Loucy (cell line): ENCODE measurements around the gene ARMC3.

Source experiments
- H2AFZ ChIP-seq: fragments of 200-600 bp; sonication (generic); 2 replicates; pipeline ENCODE4 v1.6.0; 2016; ENCODE audit warnings: antibody characterized with exemption, mild to moderate bottlenecking, low read length, moderate library complexity
- H3F3A ChIP-seq: fragments of 200-600 bp; 2 replicates; pipeline ENCODE4 v1.6.0; 2016; ENCODE audit warnings: antibody characterized with exemption, low read depth, mild to moderate bottlenecking
- H3K27me3 ChIP-seq: fragments of 200-600 bp; sonication (generic); 2 replicates; pipeline ENCODE4 v1.6.1; 2014; ENCODE audit warnings: low read length, mild to moderate bottlenecking; ENCODE audit not compliant: insufficient read depth, poor library complexity, severe bottlenecking
- H3K36me3 ChIP-seq: fragments of 200-600 bp; sonication (generic); 2 replicates; pipeline ENCODE4 v1.6.1; 2016; ENCODE audit warnings: low read length; ENCODE audit not compliant: insufficient read depth
- H3K4me1 ChIP-seq: fragments of 200-600 bp; sonication (generic); 2 replicates; pipeline ENCODE4 v1.5.1; 2014; ENCODE audit warnings: low read length, mild to moderate bottlenecking; ENCODE audit not compliant: insufficient read depth, poor library complexity, severe bottlenecking
- H3K4me2 ChIP-seq: fragments of 200-600 bp; sonication (generic); 2 replicates; pipeline ENCODE4 v1.6.0; 2014; ENCODE audit warnings: antibody characterized with exemption, low read length, low read depth, mild to moderate bottlenecking; ENCODE audit not compliant: poor library complexity, severe bottlenecking
- H3K4me3 ChIP-seq: fragments of 200-600 bp; sonication (generic); 2 replicates; pipeline ENCODE4 v1.5.1; 2014; ENCODE audit warnings: low read length, mild to moderate bottlenecking, mixed read lengths; ENCODE audit not compliant: poor library complexity, severe bottlenecking
- H3K79me2 ChIP-seq: fragments of 200-600 bp; sonication (generic); 2 replicates; pipeline ENCODE4 v1.6.1; 2014; ENCODE audit warnings: low read length; ENCODE audit not compliant: insufficient read depth
- H3K9ac ChIP-seq: fragments of 200-600 bp; sonication (generic); 2 replicates; pipeline ENCODE4 v1.6.0; 2014; ENCODE audit warnings: mild to moderate bottlenecking, low read depth, low read length, moderate library complexity; ENCODE audit not compliant: poor library complexity, severe bottlenecking
- H3K9me2 ChIP-seq: fragments of 200-600 bp; sonication (generic); replicated peaks from 2 replicates; pipeline ENCODE4 v1.6.1; 2016; ENCODE audit warnings: low read depth, low read length, mixed read lengths
- H3K9me3 ChIP-seq: fragments of 200-600 bp; sonication (generic); 2 replicates; pipeline ENCODE4 v1.6.1; 2014; ENCODE audit warnings: mild to moderate bottlenecking, antibody characterized with exemption, low read length, low read depth; ENCODE audit not compliant: insufficient read depth
- H4K20me1 ChIP-seq: fragments of 200-600 bp; sonication (generic); 2 replicates; pipeline ENCODE4 v1.6.0; 2014; ENCODE audit warnings: antibody characterized with exemption, low read length, mild to moderate bottlenecking; ENCODE audit not compliant: insufficient read depth, poor library complexity, severe bottlenecking
- EZH2phosphoT487 ChIP-seq: fragments of 200-600 bp; IDR thresholded peaks from 2 replicates; pipeline ENCODE4 v1.6.1; 2018; ENCODE audit warnings: antibody characterized with exemption, mild to moderate bottlenecking, moderate library complexity, borderline replicate concordance
- TF ChIP-seq, protein P1 (sequence below): fragments of 200-600 bp; sonication (generic); conservative IDR thresholded peaks from 2 replicates; pipeline ENCODE4 v1.5.1; 2014; ENCODE audit warnings: mild to moderate bottlenecking, antibody characterized with exemption, low read length

The ARMC3 gene, protein sequence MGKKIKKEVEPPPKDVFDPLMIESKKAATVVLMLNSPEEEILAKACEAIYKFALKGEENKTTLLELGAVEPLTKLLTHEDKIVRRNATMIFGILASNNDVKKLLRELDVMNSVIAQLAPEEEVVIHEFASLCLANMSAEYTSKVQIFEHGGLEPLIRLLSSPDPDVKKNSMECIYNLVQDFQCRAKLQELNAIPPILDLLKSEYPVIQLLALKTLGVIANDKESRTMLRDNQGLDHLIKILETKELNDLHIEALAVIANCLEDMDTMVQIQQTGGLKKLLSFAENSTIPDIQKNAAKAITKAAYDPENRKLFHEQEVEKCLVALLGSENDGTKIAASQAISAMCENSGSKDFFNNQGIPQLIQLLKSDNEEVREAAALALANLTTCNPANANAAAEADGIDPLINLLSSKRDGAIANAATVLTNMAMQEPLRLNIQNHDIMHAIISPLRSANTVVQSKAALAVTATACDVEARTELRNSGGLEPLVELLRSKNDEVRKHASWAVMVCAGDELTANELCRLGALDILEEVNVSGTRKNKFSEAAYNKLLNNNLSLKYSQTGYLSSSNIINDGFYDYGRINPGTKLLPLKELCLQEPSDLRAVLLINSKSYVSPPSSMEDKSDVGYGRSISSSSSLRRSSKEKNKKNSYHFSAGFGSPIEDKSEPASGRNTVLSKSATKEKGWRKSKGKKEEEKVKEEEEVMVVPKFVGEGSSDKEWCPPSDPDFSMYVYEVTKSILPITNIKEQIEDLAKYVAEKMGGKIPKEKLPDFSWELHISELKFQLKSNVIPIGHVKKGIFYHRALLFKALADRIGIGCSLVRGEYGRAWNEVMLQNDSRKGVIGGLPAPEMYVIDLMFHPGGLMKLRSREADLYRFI

DNA sequence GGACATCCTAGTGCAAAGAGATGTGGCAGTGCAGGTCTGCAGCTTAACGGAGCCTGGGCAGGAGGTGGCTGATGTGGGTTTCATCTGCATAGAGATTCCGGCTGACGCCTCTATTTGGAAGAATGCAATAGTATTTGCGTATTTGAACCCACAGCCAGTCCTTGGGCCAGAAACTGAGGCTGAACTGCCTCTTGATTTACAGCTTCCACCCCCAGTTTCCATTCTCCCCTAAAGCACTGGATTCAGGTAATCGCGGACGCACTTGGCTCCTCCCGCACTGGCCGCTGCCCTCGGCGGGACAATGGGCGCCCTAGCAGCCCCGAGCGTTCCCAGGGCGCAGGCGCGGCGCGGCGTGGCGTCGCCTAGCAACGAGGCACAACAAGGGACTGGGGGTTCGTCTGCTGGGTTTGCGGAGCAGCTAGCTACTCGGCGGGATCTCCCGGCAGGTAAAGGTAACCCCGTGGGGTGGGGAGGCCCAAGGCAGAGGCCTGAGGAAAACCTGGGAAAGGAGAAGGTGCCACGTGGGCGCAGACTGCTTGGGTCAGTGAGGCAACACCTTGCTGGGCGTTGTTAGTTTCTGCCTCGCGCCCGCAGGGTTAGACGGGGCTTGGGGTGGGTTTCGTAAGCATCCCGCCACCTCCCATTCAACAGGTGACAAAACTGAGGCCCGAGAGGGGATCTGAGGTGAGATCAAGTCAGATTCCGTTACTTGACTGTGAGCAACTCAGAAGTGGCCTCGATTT is at the start of gene ARMC3:
ARMC3 (plus strand) TSS at position 393 of the 743 bp plus-strand sequence. CDS start 3,944 bp downstream, outside the sequence.
- Histone ChIP-seq H3F3A (no peaks in the 10 kb centered on the region), H3K4me3 (no peak within 1 kb of the TSS), H4K20me1 (no peaks in the 10 kb centered on the region), H3K79me2 (no peaks in the 10 kb centered on the region), H3K9me2 (no peaks in the 10 kb centered on the region), H3K4me2 (no peak within 1 kb of the TSS), H3K9me3 (no peaks in the 10 kb centered on the region), H3K36me3 (no peaks in the 10 kb centered on the region), H3K27me3 (no peaks in the 10 kb centered on the region), H3K4me1 (peaks cover 15% of the 10 kb centered on the region), H3K9ac (no peak within 1 kb of the TSS), H2AFZ (no peak within 1 kb of the TSS)
- no peak for TF ChIP-seq EZH2phosphoT487
- TF ChIP-seq, protein P1, sequence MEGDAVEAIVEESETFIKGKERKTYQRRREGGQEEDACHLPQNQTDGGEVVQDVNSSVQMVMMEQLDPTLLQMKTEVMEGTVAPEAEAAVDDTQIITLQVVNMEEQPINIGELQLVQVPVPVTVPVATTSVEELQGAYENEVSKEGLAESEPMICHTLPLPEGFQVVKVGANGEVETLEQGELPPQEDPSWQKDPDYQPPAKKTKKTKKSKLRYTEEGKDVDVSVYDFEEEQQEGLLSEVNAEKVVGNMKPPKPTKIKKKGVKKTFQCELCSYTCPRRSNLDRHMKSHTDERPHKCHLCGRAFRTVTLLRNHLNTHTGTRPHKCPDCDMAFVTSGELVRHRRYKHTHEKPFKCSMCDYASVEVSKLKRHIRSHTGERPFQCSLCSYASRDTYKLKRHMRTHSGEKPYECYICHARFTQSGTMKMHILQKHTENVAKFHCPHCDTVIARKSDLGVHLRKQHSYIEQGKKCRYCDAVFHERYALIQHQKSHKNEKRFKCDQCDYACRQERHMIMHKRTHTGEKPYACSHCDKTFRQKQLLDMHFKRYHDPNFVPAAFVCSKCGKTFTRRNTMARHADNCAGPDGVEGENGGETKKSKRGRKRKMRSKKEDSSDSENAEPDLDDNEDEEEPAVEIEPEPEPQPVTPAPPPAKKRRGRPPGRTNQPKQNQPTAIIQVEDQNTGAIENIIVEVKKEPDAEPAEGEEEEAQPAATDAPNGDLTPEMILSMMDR = no peak

DNA sequence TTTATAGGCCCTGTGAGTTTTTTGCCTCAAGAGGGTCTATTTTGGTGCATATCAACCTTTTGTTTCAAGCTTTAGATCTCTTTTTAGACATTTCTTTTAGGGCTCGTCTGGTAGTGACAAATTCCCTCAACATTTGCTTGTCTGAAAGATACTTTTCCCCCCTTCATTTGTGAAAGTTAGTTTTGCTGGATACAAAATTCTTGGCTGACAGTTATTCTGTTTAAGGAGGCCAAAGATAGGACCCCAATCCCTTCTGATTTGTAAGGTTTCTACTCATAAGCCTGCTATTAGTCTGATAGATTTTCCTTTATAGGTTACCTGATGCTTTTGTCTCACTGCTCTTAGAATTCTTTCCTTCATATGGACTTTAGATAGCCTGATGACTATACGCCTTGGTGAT is 36.1 kb upstream of the ARMC3 start:
- Histone ChIP-seq H3K27me3 (no peaks in the 10 kb centered on the region), H3F3A (no peaks in the 10 kb centered on the region), H3K9ac (no peak overlapping the region), H4K20me1 (no peaks in the 10 kb centered on the region), H3K4me1 (no peaks in the 10 kb centered on the region), H3K4me2 (no peak overlapping the region), H3K9me2 (no peaks in the 10 kb centered on the region), H3K79me2 (no peaks in the 10 kb centered on the region), H3K4me3 (no peak overlapping the region), H3K36me3 (no peaks in the 10 kb centered on the region), H2AFZ (no peak overlapping the region), H3K9me3 (peaks cover 13% of the 10 kb centered on the region; the same call in 1 of the 2 replicates)
- no peak for TF ChIP-seq EZH2phosphoT487
- TF ChIP-seq, protein P1 = no peak

DNA sequence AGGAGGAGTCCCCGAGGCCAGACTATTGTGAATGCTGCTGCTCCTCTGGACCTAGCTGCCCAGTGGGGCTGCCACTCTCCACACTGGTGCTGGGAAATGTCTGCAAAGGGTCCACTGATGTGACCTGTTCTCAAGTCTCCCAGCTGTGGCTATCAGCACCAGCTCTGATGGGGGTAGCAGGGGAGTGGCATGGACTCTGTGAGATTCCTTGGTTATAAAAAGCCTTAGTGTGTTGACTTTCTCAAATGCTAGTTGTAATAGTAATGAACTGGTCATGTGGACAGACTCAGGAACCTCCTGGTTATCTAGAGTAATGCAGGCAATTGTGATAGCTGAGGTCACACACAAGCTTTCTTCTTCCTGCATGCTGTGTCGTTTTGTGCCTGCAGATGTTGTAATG is 34.1 kb upstream of the ARMC3 start:
- Histone ChIP-seq H3K4me2 (no peak overlapping the region), H3K36me3 (no peaks in the 10 kb centered on the region), H3K27me3 (no peaks in the 10 kb centered on the region)

More for the DNA sequence above, 34.1 kb upstream of the ARMC3 start:
- H3K4me1 ChIP-seq = no peaks in the 10 kb centered on the region
- H3K9ac ChIP-seq = no peak overlapping the region
- no peaks in the 10 kb centered on the region for H3K9me2 ChIP-seq
- H3K4me3 ChIP-seq = no peak overlapping the region
- peak overlapping the region; percentile 34; the same call in 1 of the 2 replicates for H2AFZ ChIP-seq
- H3F3A ChIP-seq = no peaks in the 10 kb centered on the region
- no peaks in the 10 kb centered on the region for H3K79me2 ChIP-seq
- no peaks in the 10 kb centered on the region for H4K20me1 ChIP-seq
- TF ChIP-seq, protein P1 = no peak
- TF ChIP-seq EZH2phosphoT487 = no peak
- H3K9me3 ChIP-seq = peaks cover 13% of the 10 kb centered on the region; the same call in 1 of the 2 replicates
